Measurements from ENCODE around the gene MCC.

Gene MCC

GRCh38 chr5:113380807-113381326 lies 107.4 kb downstream of the MCC start:
- TF ChIP-seq GATA1 (IDR thresholded peaks at IDR 0.05; ENCODE audit: low read depth, low read length) (no peak), POLR2A (IDR thresholded peaks at IDR 0.05; ENCODE audit: low read length) (no peak)
- DNase-seq, result no peak

GRCh38 chr5:113379936-113380806 lies 108.1 kb downstream of the MCC start:
- no peak for TF ChIP-seq POLR2A (IDR thresholded peaks at IDR 0.05; ENCODE audit: low read length)
- no peak for TF ChIP-seq GATA1 (IDR thresholded peaks at IDR 0.05; ENCODE audit: low read depth, low read length)
- DNase-seq, result peak; percentile 6 to 52

GRCh38 chr5:113378959-113379541 lies 109.2 kb downstream of the MCC start:
- peak; percentile 44 to 71 for DNase-seq
- TF ChIP-seq POLR2A (IDR thresholded peaks at IDR 0.05; ENCODE audit: low read length), result no peak
- TF ChIP-seq GATA1 (IDR thresholded peaks at IDR 0.05; ENCODE audit: low read depth, low read length), result no peak

- TF ChIP-seq POLR2A (IDR thresholded peaks at IDR 0.05; ENCODE audit: low read length), result no peak
- no peak for TF ChIP-seq GATA1 (IDR thresholded peaks at IDR 0.05; ENCODE audit: low read depth, low read length)
- DNase-seq, result no peak
These were observed 109.7 kb downstream of the MCC start for GRCh38 chr5:113378514-113378913.

GRCh38 chr5:113378081-113378480 lies 110.2 kb downstream of the MCC start:
- TF ChIP-seq POLR2A (IDR thresholded peaks at IDR 0.05; ENCODE audit: low read length) (no peak), GATA1 (IDR thresholded peaks at IDR 0.05; ENCODE audit: low read depth, low read length) (no peak)
- no peak for DNase-seq

- DNase-seq, result no peak
- TF ChIP-seq POLR2A (IDR thresholded peaks at IDR 0.05; ENCODE audit: low read length) (no peak), GATA1 (IDR thresholded peaks at IDR 0.05; ENCODE audit: low read depth, low read length) (no peak)
These were observed 111.6 kb downstream of the MCC start for GRCh38 chr5:113376640-113377039.

- no peak for DNase-seq
- TF ChIP-seq GATA1 (IDR thresholded peaks at IDR 0.05; ENCODE audit: low read depth, low read length) (no peak), POLR2A (IDR thresholded peaks at IDR 0.05; ENCODE audit: low read length) (no peak)
These were observed 112.7 kb downstream of the MCC start for GRCh38 chr5:113375480-113376060.

GRCh38 chr5:113373426-113373825 lies 114.8 kb downstream of the MCC start:
- TF ChIP-seq GATA1 (IDR thresholded peaks at IDR 0.05; ENCODE audit: low read depth, low read length) (no peak), POLR2A (IDR thresholded peaks at IDR 0.05; ENCODE audit: low read length) (no peak)
- no peak for DNase-seq

- no peak for DNase-seq
- TF ChIP-seq GATA1 (IDR thresholded peaks at IDR 0.05; ENCODE audit: low read depth, low read length) (no peak), POLR2A (IDR thresholded peaks at IDR 0.05; ENCODE audit: low read length) (no peak)
These were observed 116.5 kb downstream of the MCC start for GRCh38 chr5:113371721-113372196.

GRCh38 chr5:113367586-113367985 lies 120.7 kb downstream of the MCC start:
- no peak for DNase-seq
- TF ChIP-seq GATA1 (IDR thresholded peaks at IDR 0.05; ENCODE audit: low read depth, low read length), result no peak

GRCh38 chr5:113364466-113364865 lies 123.8 kb downstream of the MCC start:
- TF ChIP-seq POLR2A (IDR thresholded peaks at IDR 0.05; ENCODE audit: low read length) (no peak), GATA1 (IDR thresholded peaks at IDR 0.05; ENCODE audit: low read depth, low read length) (no peak)
- no peak for DNase-seq

GRCh38 chr5:113361701-113362100 lies 126.6 kb downstream of the MCC start:
- TF ChIP-seq GATA1 (IDR thresholded peaks at IDR 0.05; ENCODE audit: low read depth, low read length), result no peak
- no peak for TF ChIP-seq POLR2A (IDR thresholded peaks at IDR 0.05; ENCODE audit: low read length)
- DNase-seq, result no peak

GRCh38 chr5:113359419-113359818 lies 128.8 kb downstream of the MCC start:
- DNase-seq, result no peak
- TF ChIP-seq POLR2A (IDR thresholded peaks at IDR 0.05; ENCODE audit: low read length), result no peak
- TF ChIP-seq GATA1 (IDR thresholded peaks at IDR 0.05; ENCODE audit: low read depth, low read length), result no peak

- no peak for DNase-seq
- TF ChIP-seq GATA1 (IDR thresholded peaks at IDR 0.05; ENCODE audit: low read depth, low read length) (no peak), POLR2A (IDR thresholded peaks at IDR 0.05; ENCODE audit: low read length) (no peak)
These were observed 129.6 kb downstream of the MCC start for GRCh38 chr5:113358696-113359095.

Measured in erythroblast (primary cell).